ENCODE measurements around the gene CDK5RAP3.

CDK5RAP3 gene

GRCh38 chr17:47993964-47994363 lies 23.1 kb downstream of the CDK5RAP3 start:
- TF ChIP-seq CTCF (IDR thresholded peaks at IDR 0.05) = no peak

GRCh38 chr17:47994724-47995123 lies 23.8 kb downstream of the CDK5RAP3 start:
- no peak overlapping the region for H3K4me3 ChIP-seq (ENCODE audit: low read depth in 1 of 2, low read length in 1 of 2)
- TF ChIP-seq CTCF (IDR thresholded peaks at IDR 0.05) = no peak
- H3K27ac ChIP-seq = no peak overlapping the region
- H3K4me1 ChIP-seq (ENCODE audit: control insufficient read depth in 1 of 2, insufficient read depth in 1 of 2, low read depth in 1 of 2, low read length in 1 of 2) = no peaks in the 10 kb centered on the region
- no peaks in the 10 kb centered on the region for H3K9me3 ChIP-seq
- H3K36me3 ChIP-seq = no peaks in the 10 kb centered on the region
- peaks cover 8% of the 10 kb centered on the region for H3K27me3 ChIP-seq

More at GRCh38 chr17:47993964-47994363, 23.1 kb downstream of the CDK5RAP3 start:
- Histone ChIP-seq H3K36me3 (no peaks in the 10 kb centered on the region), H3K27ac (no peak overlapping the region), H3K27me3 (peaks cover 16% of the 10 kb centered on the region), H3K4me1 (ENCODE audit: control insufficient read depth in 1 of 2, insufficient read depth in 1 of 2, low read depth in 1 of 2, low read length in 1 of 2) (no peaks in the 10 kb centered on the region), H3K4me3 (ENCODE audit: low read depth in 1 of 2, low read length in 1 of 2) (no peak overlapping the region), H3K9me3 (no peaks in the 10 kb centered on the region)

- Histone ChIP-seq H3K27me3 (peaks cover 5% of the 10 kb centered on the region), H3K27ac (no peak overlapping the region), H3K4me1 (ENCODE audit: control insufficient read depth in 1 of 2, insufficient read depth in 1 of 2, low read depth in 1 of 2, low read length in 1 of 2) (no peaks in the 10 kb centered on the region), H3K4me3 (ENCODE audit: low read depth in 1 of 2, low read length in 1 of 2) (no peak overlapping the region), H3K36me3 (no peaks in the 10 kb centered on the region), H3K9me3 (no peaks in the 10 kb centered on the region)
- no peak for TF ChIP-seq CTCF (IDR thresholded peaks at IDR 0.05)
These were observed 24.5 kb downstream of the CDK5RAP3 start for GRCh38 chr17:47995241-47995935.

- Histone ChIP-seq H3K27ac (no peak overlapping the region), H3K27me3 (peaks cover 5% of the 10 kb centered on the region), H3K9me3 (no peaks in the 10 kb centered on the region), H3K4me1 (ENCODE audit: control insufficient read depth in 1 of 2, insufficient read depth in 1 of 2, low read depth in 1 of 2, low read length in 1 of 2) (no peaks in the 10 kb centered on the region), H3K4me3 (ENCODE audit: low read depth in 1 of 2, low read length in 1 of 2) (no peak overlapping the region), H3K36me3 (no peaks in the 10 kb centered on the region)
- no peak for TF ChIP-seq CTCF (IDR thresholded peaks at IDR 0.05)
These were observed 25.3 kb downstream of the CDK5RAP3 start for GRCh38 chr17:47996201-47996600.

GRCh38 chr17:47997586-47997985 lies 26.7 kb downstream of the CDK5RAP3 start:
- Histone ChIP-seq H3K27me3 (peaks cover 5% of the 10 kb centered on the region), H3K36me3 (no peaks in the 10 kb centered on the region), H3K9me3 (no peaks in the 10 kb centered on the region), H3K27ac (no peak overlapping the region), H3K4me1 (ENCODE audit: control insufficient read depth in 1 of 2, insufficient read depth in 1 of 2, low read depth in 1 of 2, low read length in 1 of 2) (peaks cover 7 to 9% of the 10 kb centered on the region in 2 experiments), H3K4me3 (ENCODE audit: low read depth in 1 of 2, low read length in 1 of 2) (no peak overlapping the region)
- no peak for TF ChIP-seq CTCF (IDR thresholded peaks at IDR 0.05)
